Activated B cell treated with CpG ODN at 0.5 μM for 24 hours (primary cell): ENCODE results near the gene FGL2. TPM values are rescaled to one million over a fixed set of nuclear protein-coding genes. Genes with fewer than 3 reads are reported as not detected.
"Not testable (repeated sequence)": the region's sequence is repeated elsewhere in the genome, so short reads cannot be mapped to it uniquely, and the experiment has no call there.

Experiments used
- ATAC-seq: fragments of 200-7000 bp; cut with Tn5 transposase; one replicate; pipeline ENCODE4 v1.10.0; 2021; ENCODE audit warnings: low read depth, mild to moderate bottlenecking, moderate library complexity
- CTCF ChIA-PET: fragments of 350-600 bp; sonication (Branson Sonifier 250); formaldehyde crosslinking; loops from one replicate; lab custom pipeline; 2021; ENCODE audit warnings: antibody characterized with exemption; lab: Charles Lee
- POLR2A ChIA-PET: fragments of 350-600 bp; sonication (Branson Sonifier 250); formaldehyde crosslinking; loops from one replicate; lab custom pipeline; 2021; ENCODE audit warnings: antibody characterized with exemption; lab: Charles Lee
- DNase-seq: peaks from one replicate; pipeline ENCODE4 v3.0.0; 2022
- H3K27ac Mint-ChIP-seq: one replicate; pipeline ENCODE4 v1.8.0; 2020; ENCODE audit warnings: mixed read lengths
- H3K27me3 Mint-ChIP-seq: one replicate; pipeline ENCODE4 v1.8.0; 2021; ENCODE audit warnings: mixed read lengths
- H3K36me3 Mint-ChIP-seq: one replicate; pipeline ENCODE4 v1.8.0; 2021; ENCODE audit warnings: low read depth, mixed read lengths
- H3K4me1 Mint-ChIP-seq: one replicate; pipeline ENCODE4 v1.8.0; 2021; ENCODE audit warnings: mixed read lengths
- H3K4me3 Mint-ChIP-seq: one replicate; pipeline ENCODE4 v1.8.0; 2020; ENCODE audit warnings: mild to moderate bottlenecking, mixed read lengths
- H3K9me3 Mint-ChIP-seq: one replicate; pipeline ENCODE4 v1.8.0; 2020; ENCODE audit warnings: mixed read lengths
- intact Hi-C: fragments of 100-400 bp; cut with micrococcal nuclease; formaldehyde crosslinking; loops from one replicate; pipeline ENCODE4 v1.15.1; 2024
- total RNA-seq: library from RNA; stranded (reverse); gene quantifications from 2 replicates; pipeline ENCODE4 v1.2.3, GENCODE V29; 2022
- TF ChIP-seq, protein P1 (sequence below): fragments of 200-600 bp; IDR thresholded peaks from one replicate; pipeline ENCODE4 v1.8.0; 2022; ENCODE audit warnings: antibody characterized with exemption, mild to moderate bottlenecking

The FGL2 gene
- total RNA-seq, 1 donor from 2014 or later: 5.7 TPM

DNA sequence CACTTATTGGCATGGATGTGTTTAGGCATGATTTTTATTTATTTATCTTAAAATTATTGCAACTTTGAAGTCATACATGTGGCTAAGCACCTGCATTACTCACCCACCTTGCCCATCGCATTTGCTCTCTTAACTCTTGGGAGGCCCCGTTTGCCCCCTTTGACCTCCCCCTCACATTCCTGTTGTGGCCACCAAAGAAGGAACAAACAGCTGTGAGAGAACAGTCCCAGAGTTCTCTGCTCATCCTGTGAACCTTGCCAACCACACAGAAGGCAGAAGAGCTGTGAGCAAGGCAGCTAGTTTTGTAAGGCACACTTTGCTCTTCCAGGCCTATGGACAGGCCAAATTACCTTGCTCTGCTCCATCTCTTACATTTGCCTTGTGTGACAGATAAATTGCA is 23.6 kb upstream of the FGL2 start:
- CTCF ChIA-PET: interaction anchor here (0.6 to 0.9 kb wide), 2 partner anchors 20 to 24 kb away, joined by 3 to 4 read pairs; no protein-coding TSS in a partner anchor
- no peaks in the 10 kb centered on the region for H3K4me1 Mint-ChIP-seq
- no peak for ATAC-seq
- intact Hi-C loops: no loop called here
- no peaks in the 10 kb centered on the region for H3K27me3 Mint-ChIP-seq
- no peak for DNase-seq
- peaks cover 9% of the 10 kb centered on the region for H3K9me3 Mint-ChIP-seq
- H3K27ac Mint-ChIP-seq: no peak overlapping the region
- POLR2A ChIA-PET: interaction anchor here (0.6 kb wide), 1 partner anchor 22 kb away, joined by 3 read pairs; no protein-coding TSS in a partner anchor
- no peaks in the 10 kb centered on the region for H3K36me3 Mint-ChIP-seq
- TF ChIP-seq, protein P1, sequence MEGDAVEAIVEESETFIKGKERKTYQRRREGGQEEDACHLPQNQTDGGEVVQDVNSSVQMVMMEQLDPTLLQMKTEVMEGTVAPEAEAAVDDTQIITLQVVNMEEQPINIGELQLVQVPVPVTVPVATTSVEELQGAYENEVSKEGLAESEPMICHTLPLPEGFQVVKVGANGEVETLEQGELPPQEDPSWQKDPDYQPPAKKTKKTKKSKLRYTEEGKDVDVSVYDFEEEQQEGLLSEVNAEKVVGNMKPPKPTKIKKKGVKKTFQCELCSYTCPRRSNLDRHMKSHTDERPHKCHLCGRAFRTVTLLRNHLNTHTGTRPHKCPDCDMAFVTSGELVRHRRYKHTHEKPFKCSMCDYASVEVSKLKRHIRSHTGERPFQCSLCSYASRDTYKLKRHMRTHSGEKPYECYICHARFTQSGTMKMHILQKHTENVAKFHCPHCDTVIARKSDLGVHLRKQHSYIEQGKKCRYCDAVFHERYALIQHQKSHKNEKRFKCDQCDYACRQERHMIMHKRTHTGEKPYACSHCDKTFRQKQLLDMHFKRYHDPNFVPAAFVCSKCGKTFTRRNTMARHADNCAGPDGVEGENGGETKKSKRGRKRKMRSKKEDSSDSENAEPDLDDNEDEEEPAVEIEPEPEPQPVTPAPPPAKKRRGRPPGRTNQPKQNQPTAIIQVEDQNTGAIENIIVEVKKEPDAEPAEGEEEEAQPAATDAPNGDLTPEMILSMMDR: no peak
- H3K4me3 Mint-ChIP-seq: no peak overlapping the region

DNA sequence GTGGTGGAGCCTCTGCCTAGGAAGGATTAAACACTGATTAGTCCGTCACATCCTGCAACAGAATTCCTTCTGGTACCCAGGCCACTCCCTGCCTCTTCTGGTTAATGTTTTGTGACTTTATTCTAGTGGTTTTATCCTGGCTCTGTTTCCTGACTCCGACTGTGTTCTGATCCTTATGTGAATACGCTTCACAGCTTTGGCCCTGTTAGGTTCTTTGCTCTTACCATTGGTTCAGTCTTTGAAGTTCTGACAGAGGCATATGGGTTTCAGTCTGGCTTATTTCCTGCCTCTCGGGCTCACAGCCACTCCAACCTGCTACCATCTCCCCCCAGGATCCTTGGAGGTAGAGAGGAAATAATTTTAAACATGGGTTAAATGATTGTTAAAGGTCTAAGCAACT is 23.2 kb upstream of the FGL2 start:
- POLR2A ChIA-PET: no interaction called here
- DNase-seq (no peak), ATAC-seq (no peak)
- Mint-ChIP-seq H3K9me3 (peaks cover 6% of the 10 kb centered on the region), H3K27ac (no peak overlapping the region), H3K36me3 (no peaks in the 10 kb centered on the region), H3K27me3 (no peaks in the 10 kb centered on the region), H3K4me3 (no peak overlapping the region), H3K4me1 (no peaks in the 10 kb centered on the region)
- CTCF ChIA-PET: no interaction called here
- TF ChIP-seq, protein P1: no peak
- intact Hi-C loops: no loop called here

DNA sequence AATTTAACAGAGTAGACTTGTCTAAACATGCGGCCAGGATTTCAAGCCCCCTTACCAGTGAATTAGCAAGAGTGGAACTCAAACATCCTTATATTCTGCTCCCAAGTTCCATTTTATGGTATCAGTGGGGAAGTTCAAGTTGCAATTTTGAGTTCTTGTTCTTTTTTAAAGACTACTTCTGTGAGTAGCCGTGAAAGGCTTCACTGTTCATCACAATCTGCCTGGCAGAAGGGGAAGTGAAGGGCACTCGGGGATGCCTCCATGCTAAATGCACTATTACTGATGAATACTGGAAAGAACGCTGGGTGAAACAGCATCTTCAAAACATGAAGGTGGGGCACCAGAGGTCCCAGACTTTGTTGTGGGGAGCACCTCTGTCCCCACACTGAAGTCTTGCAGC is 22.4 kb upstream of the FGL2 start:
- Mint-ChIP-seq H3K4me3 (no peak overlapping the region), H3K4me1 (no peaks in the 10 kb centered on the region), H3K27ac (no peak overlapping the region), H3K36me3 (no peaks in the 10 kb centered on the region), H3K27me3 (no peaks in the 10 kb centered on the region), H3K9me3 (peaks cover 6% of the 10 kb centered on the region)
- ATAC-seq (no peak), DNase-seq (no peak)
- TF ChIP-seq, protein P1: no peak
- POLR2A ChIA-PET: no interaction called here
- intact Hi-C loops: no loop called here
- CTCF ChIA-PET: no interaction called here

DNA sequence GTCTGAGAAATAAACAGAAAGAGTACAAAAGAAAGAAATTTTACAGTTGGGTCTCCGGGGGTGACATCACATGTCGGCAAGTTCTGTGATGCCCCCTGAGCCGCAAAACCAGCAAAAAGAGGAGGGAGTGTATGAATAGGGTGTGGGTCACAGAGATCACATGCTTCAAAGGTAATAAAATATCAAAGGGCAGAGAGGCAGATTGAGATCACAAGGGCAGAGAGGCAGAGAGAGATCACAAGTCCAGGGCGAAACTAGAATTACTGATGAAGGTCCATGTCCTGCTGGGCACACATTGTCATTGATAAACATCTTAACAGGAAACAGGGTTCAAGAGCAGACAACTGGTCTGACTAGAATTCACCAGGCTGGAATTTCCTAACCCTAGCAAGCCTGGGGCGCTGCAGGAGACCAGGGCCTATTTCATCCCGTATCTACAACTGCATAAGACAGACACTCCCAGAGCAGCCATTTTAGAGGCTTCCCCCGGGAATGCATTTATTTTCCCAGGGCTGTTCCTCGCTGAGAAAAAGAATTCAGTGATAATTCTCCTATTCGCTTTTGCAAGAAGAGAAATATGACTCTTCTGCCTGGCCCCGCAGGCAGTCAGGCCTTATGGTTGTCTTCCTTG is 20.2 kb upstream of the FGL2 start:
- H3K36me3 Mint-ChIP-seq, POLR2A ChIA-PET, H3K27ac Mint-ChIP-seq, H3K4me1 Mint-ChIP-seq, DNase-seq, H3K4me3 Mint-ChIP-seq, ATAC-seq, CTCF ChIA-PET, H3K9me3 Mint-ChIP-seq, H3K27me3 Mint-ChIP-seq, intact Hi-C loops: not testable (repeated sequence)

DNA sequence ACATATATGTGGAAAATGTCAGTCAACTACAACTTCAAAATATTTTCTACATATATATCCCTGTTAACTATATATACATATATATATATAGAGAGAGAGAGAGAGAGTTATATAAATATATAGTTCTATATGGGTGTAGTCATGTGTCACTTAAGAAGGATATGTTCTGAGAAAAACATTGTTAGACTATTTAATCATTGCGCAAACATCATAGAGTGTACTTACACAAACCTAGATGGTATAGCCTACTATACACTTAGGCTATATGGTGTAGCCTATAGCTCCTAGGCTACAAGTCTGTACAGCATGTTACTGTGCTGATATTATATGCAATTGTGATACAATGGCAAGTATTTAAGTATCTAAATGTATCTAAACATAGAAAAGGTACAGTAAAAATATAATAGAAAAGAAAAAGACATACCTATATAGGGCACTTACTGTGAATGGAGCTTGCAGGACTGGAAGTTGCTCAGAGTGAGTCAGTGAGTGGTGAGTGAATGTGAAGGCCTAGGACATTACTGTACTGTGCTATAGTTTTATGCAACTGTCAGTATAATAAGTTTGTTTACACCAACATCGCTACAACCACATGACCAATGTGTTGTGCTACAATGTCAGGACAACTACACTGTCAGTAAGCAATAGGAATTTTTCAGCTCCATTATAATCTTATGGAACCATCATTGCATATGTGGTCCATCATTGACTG is 18.0 kb upstream of the FGL2 start:
- Mint-ChIP-seq H3K9me3 (peaks cover 8% of the 10 kb centered on the region), H3K4me3 (no peak overlapping the region), H3K27me3 (no peaks in the 10 kb centered on the region), H3K36me3 (no peaks in the 10 kb centered on the region), H3K27ac (no peak overlapping the region), H3K4me1 (no peaks in the 10 kb centered on the region)
- TF ChIP-seq, protein P1: no peak
- CTCF ChIA-PET: no interaction called here
- intact Hi-C loops: no loop called here
- POLR2A ChIA-PET: no interaction called here
- ATAC-seq: no peak
- no peak for DNase-seq
